Keratinocyte (primary cell): Measurements from ENCODE around the gene TENT4B. TPM values are rescaled to one million over a fixed set of nuclear protein-coding genes. Genes with fewer than 3 reads are reported as not detected.

Experiments
- DNase-seq: peaks from one replicate; pipeline ENCODE4 v3.0.0-alpha.2; 2011; ENCODE audit warnings: low read depth, missing footprints, low spot score
- FAIRE-seq: peaks from 2 replicates; lab custom pipeline; 2011; peaks lifted over from hg19 to GRCh38; lab: Jason Lieb, UNC
- H2AFZ ChIP-seq: 2 replicates; pipeline ENCODE4 v1.6.0; 2012; ENCODE audit warnings: low read length, control low read depth, inconsistent platforms; ENCODE audit not compliant: control insufficient read depth
- H3K27ac ChIP-seq: 2 replicates; pipeline ENCODE4 v1.5.1; 2011; ENCODE audit warnings: low read length; ENCODE audit not compliant: control insufficient read depth, insufficient read depth
- H3K27me3 ChIP-seq: 3 replicates; pipeline ENCODE4 v1.6.0; 2011; ENCODE audit warnings: low read length; ENCODE audit not compliant: control insufficient read depth, insufficient read depth; ENCODE audit errors: extremely low read depth
- H3K36me3 ChIP-seq, 2 experiments: 2 replicates in 1 of 2; 3 replicates in 1 of 2; pipeline ENCODE4 v1.5.1; 2011; ENCODE audit warnings: low read length in 2 of 2, mild to moderate bottlenecking in 1 of 2; ENCODE audit not compliant: control insufficient read depth in 2 of 2, insufficient read depth in 2 of 2; ENCODE audit errors: extremely low read depth in 1 of 2
- H3K4me1 ChIP-seq: 3 replicates; pipeline ENCODE4 v1.5.1; 2011; ENCODE audit warnings: low read length; ENCODE audit not compliant: control insufficient read depth, insufficient read depth; ENCODE audit errors: extremely low read depth
- H3K4me2 ChIP-seq: 3 replicates; pipeline ENCODE4 v1.6.0; 2011; ENCODE audit warnings: low read depth, low read length; ENCODE audit not compliant: control insufficient read depth, insufficient read depth; ENCODE audit errors: extremely low read depth
- H3K4me3 ChIP-seq, 3 experiments: fragments of 200-600 bp in 1 of 3; sonication (generic) in 1 of 3; 2 replicates in 2 of 3; 3 replicates in 1 of 3; pipeline ENCODE4 v1.5.1; 2011 to 2016; ENCODE audit warnings: low read length in 3 of 3, mild to moderate bottlenecking in 3 of 3, control low read depth in 2 of 3, inconsistent platforms in 1 of 3, low read depth in 1 of 3, mixed read lengths in 1 of 3, mixed run types in 1 of 3, moderate library complexity in 1 of 3; ENCODE audit not compliant: control insufficient read depth in 2 of 3, insufficient read depth in 2 of 3; ENCODE audit errors: extremely low read depth in 1 of 3
- H3K79me2 ChIP-seq: 2 replicates; pipeline ENCODE4 v1.6.0; 2012; ENCODE audit warnings: low read length; ENCODE audit not compliant: control insufficient read depth, insufficient read depth
- H3K9ac ChIP-seq: 3 replicates; pipeline ENCODE4 v1.6.0; 2011; ENCODE audit warnings: low read length; ENCODE audit not compliant: control insufficient read depth, insufficient read depth; ENCODE audit errors: extremely low read depth
- H3K9me1 ChIP-seq: 3 replicates; pipeline ENCODE4 v1.6.0; 2011; ENCODE audit warnings: low read length; ENCODE audit not compliant: control insufficient read depth, insufficient read depth; ENCODE audit errors: extremely low read depth
- H3K9me3 ChIP-seq: 2 replicates; pipeline ENCODE4 v1.5.1; 2012; ENCODE audit warnings: low read depth, low read length; ENCODE audit not compliant: control insufficient read depth
- H4K20me1 ChIP-seq: 3 replicates; pipeline ENCODE4 v1.6.0; 2011; ENCODE audit warnings: low read length; ENCODE audit not compliant: control insufficient read depth, insufficient read depth; ENCODE audit errors: extremely low read depth
- EZH2 ChIP-seq: IDR thresholded peaks from one replicate; pipeline ENCODE4 v1.6.1; 2012; ENCODE audit warnings: inconsistent platforms, mild to moderate bottlenecking, low read length, moderate library complexity
- dilution Hi-C: fragments of 300-500 bp; cut with MboI; formaldehyde crosslinking; loops from one replicate; pipeline ENCODE4 v1.7.0; 2020; ENCODE audit warnings: low sequenced_read_pairs; ENCODE audit not compliant: extremely low pct_ligation_motif_present
- polyA plus RNA-seq, 5 experiments: library from polyadenylated mRNA; depleted of rRNA in 3 of 5; stranded (reverse) in 3 of 5; stranded (forward) in 1 of 5; unstranded in 1 of 5; fragments of >200 nt; gene quantifications; 1 replicate in 1 of 5; 2 replicates in 3 of 5; 3 replicates in 1 of 5; pipeline versions ENCODE4 v1.2.1 to v1.2.3, GENCODE V29; 2011 to 2012; ENCODE audit warnings: missing spikeins in 2 of 5, low read depth in 1 of 5, low replicate concordance in 1 of 5
- TF ChIP-seq, protein P1 (sequence below), 3 experiments: IDR thresholded peaks in 1 of 3; conservative IDR thresholded peaks in 1 of 3; optimal IDR thresholded peaks in 1 of 3; 2 replicates in 2 of 3; 3 replicates in 1 of 3; pipeline versions ENCODE3 to v1.5.1; 2011; ENCODE audit warnings: low read length in 3 of 3, mild to moderate bottlenecking in 3 of 3, moderate library complexity in 2 of 3, control low read depth in 1 of 3, inconsistent platforms in 1 of 3; ENCODE audit not compliant: insufficient read depth in 2 of 3; ENCODE audit errors: extremely low read depth in 1 of 3

Gene TENT4B
- polyA plus RNA-seq, 1 donor (not counting 4 experiments of a cell fraction or from before 2014, with no cell fraction given): 14.8 TPM

DNA sequence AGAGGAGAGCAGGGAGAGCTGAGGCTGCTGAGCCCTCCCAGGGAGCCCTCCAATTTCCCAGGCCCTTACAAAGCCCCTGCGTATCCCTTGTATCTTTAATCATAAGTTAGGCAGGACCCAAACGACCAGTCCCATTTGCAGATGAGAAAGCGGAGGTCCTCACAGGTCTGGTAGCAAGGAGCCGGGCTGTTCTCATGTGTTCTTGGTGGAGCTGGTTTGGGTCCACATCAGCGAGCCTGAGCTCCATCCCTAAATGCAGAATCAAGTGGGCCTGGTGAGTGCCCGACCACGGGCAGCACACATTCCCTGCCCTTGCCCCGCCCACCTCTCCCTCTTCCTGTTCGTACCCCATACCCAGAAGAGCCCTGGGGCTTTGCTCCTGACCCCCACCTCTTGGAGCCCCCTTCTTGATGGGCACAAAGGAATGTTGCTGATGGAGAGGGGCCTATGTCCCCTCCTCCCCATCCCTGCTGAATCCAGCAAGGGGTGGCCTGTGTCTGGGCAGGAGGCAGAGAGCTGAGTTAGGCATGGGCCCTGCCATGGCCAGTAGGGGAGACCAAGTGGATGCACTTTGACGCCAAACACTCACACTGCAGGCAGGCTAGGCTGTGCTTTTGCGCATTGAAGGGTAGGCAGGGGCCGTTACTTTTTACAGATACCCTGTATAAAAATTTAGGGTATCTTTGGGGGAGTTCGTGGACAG, 95.0 kb downstream of the TENT4B start:
- H3K9me1 ChIP-seq: peaks cover 3% of the 10 kb centered on the region
- DNase-seq (no peak), FAIRE-seq (no peak)
- no peaks in the 10 kb centered on the region for H3K9me3 ChIP-seq
- H3K36me3 ChIP-seq: no peaks in the 10 kb centered on the region
- no peak overlapping the region for H2AFZ ChIP-seq
- no peaks in the 10 kb centered on the region for H3K27me3 ChIP-seq
- TF ChIP-seq, protein P1, sequence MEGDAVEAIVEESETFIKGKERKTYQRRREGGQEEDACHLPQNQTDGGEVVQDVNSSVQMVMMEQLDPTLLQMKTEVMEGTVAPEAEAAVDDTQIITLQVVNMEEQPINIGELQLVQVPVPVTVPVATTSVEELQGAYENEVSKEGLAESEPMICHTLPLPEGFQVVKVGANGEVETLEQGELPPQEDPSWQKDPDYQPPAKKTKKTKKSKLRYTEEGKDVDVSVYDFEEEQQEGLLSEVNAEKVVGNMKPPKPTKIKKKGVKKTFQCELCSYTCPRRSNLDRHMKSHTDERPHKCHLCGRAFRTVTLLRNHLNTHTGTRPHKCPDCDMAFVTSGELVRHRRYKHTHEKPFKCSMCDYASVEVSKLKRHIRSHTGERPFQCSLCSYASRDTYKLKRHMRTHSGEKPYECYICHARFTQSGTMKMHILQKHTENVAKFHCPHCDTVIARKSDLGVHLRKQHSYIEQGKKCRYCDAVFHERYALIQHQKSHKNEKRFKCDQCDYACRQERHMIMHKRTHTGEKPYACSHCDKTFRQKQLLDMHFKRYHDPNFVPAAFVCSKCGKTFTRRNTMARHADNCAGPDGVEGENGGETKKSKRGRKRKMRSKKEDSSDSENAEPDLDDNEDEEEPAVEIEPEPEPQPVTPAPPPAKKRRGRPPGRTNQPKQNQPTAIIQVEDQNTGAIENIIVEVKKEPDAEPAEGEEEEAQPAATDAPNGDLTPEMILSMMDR (optimal IDR thresholded peaks at IDR 0.05 in 1 of 3, IDR thresholded peaks at IDR 0.05 in 1 of 3, conservative IDR thresholded peaks at IDR 0.05 in 1 of 3; ENCODE audit: extremely low read depth in 1 of 3, insufficient read depth in 2 of 3, low read length in 3 of 3): no peak
- no peak for TF ChIP-seq EZH2
- dilution Hi-C loops: no loop called here
- H3K9ac ChIP-seq: no peak overlapping the region
- H3K27ac ChIP-seq: no peak overlapping the region
- H3K4me2 ChIP-seq: no peak overlapping the region
- no peaks in the 10 kb centered on the region for H4K20me1 ChIP-seq
- H3K79me2 ChIP-seq: no peaks in the 10 kb centered on the region
- H3K4me3 ChIP-seq: no peak overlapping the region
- peaks cover 22% of the 10 kb centered on the region for H3K4me1 ChIP-seq

DNA sequence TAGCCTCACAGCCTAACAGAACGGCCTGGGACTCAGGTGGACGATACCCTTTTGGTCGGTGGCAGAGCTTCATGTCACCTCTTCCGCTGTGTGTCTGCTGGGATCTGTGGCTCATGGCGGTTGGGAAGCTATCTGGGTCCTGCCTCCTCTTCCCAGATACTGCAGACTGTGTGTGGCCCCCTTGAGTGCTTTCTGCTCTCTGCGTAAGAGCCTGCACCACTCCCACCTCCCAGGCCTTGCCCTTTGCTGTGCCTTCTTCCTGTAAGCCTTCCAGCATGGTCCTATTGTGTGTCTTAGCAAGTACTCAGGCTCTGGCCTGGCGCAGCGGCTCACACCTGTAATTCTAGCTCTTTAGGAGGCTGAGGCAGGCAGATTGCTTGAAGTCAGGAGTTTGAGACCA, 95.7 kb downstream of the TENT4B start:
- no peaks in the 10 kb centered on the region for H3K79me2 ChIP-seq
- no peak overlapping the region for H2AFZ ChIP-seq
- TF ChIP-seq EZH2: no peak
- TF ChIP-seq, protein P1 (optimal IDR thresholded peaks at IDR 0.05 in 1 of 3, IDR thresholded peaks at IDR 0.05 in 1 of 3, conservative IDR thresholded peaks at IDR 0.05 in 1 of 3; ENCODE audit: extremely low read depth in 1 of 3, insufficient read depth in 2 of 3, low read length in 3 of 3): no peak
- FAIRE-seq (no peak), DNase-seq (no peak)
- H3K27ac ChIP-seq: no peak overlapping the region
- H3K4me1 ChIP-seq: peaks cover 21% of the 10 kb centered on the region
- no peaks in the 10 kb centered on the region for H3K9me3 ChIP-seq
- no peak overlapping the region for H3K9ac ChIP-seq
- H3K27me3 ChIP-seq: no peaks in the 10 kb centered on the region
- dilution Hi-C loops: no loop called here
- no peak overlapping the region for H3K4me3 ChIP-seq
- no peak overlapping the region for H3K4me2 ChIP-seq
- H4K20me1 ChIP-seq: no peaks in the 10 kb centered on the region
- H3K36me3 ChIP-seq: no peaks in the 10 kb centered on the region
- peaks cover 3% of the 10 kb centered on the region for H3K9me1 ChIP-seq
